ENCODE results near the gene MYBPH. TPM values are rescaled to one million over a fixed set of nuclear protein-coding genes. Genes with fewer than 3 reads are reported as not detected.
A peak's percentile ranks its signal among the peaks of the same experiment; 100 is the strongest.

MYBPH gene
- total RNA-seq, 1 donor from 2014 or later, result not detected

DNA sequence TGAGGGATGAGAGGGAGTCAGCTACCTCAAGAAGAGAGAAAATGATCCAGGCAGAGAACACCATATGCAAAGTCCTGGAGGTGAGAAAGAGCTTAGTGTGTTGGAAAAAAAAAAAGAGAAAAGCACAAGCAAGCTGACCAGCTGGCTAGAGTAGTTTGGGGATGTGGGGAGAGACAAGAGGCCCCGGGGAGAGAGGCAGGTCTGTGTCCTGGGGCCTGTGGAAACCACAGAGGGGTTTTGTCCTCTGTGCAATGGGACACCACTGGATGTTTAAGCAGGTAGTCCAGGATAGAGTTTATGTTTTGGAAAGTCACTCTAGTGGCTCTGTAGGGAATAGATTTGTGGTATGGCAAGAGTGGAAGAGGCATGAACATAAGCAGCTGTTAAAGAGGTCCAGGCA is 25.3 kb upstream of the MYBPH start:
- Histone ChIP-seq H3K4me2 (ENCODE audit: low read length) (no peak overlapping the region), H3K79me2 (ENCODE audit: insufficient read depth, low read length) (no peaks in the 10 kb centered on the region), H3K27me3 (ENCODE audit: insufficient read depth, low read length) (no peaks in the 10 kb centered on the region), H3K9ac (ENCODE audit: low read length) (no peak overlapping the region), H3K4me1 (ENCODE audit: insufficient read depth, low read length) (peaks cover 29% of the 10 kb centered on the region), H3K36me3 (ENCODE audit: insufficient read depth, low read length) (no peaks in the 10 kb centered on the region), H3K9me3 (ENCODE audit: insufficient read depth, low read depth, low read length) (no peaks in the 10 kb centered on the region), H2AFZ (ENCODE audit: low read depth, low read length) (no peak overlapping the region), H4K20me1 (ENCODE audit: insufficient read depth, low read length) (no peaks in the 10 kb centered on the region), H3K27ac (ENCODE audit: low read depth, low read length) (no peak overlapping the region), H3K4me3 (ENCODE audit: insufficient read depth, low read depth, low read length) (no peak overlapping the region)
- Mint-ChIP-seq H3K4me3 (ENCODE audit: unreplicated experiment) (peak overlapping the region; percentile 11), H3K36me3 (ENCODE audit: low read depth, unreplicated experiment) (no peaks in the 10 kb centered on the region), H3K27ac (ENCODE audit: unreplicated experiment) (no peak overlapping the region), H3K4me1 (ENCODE audit: low read depth, unreplicated experiment) (peaks cover 43% of the 10 kb centered on the region), H3K9me3 (ENCODE audit: unreplicated experiment) (peaks cover 10% of the 10 kb centered on the region), H3K27me3 (ENCODE audit: low read depth, unreplicated experiment) (peaks cover 7% of the 10 kb centered on the region)
- DNase-seq (ENCODE audit: low read depth) (no peak), FAIRE-seq (no peak)
- no peak for TF ChIP-seq CTCF (IDR thresholded peaks at IDR 0.05; ENCODE audit: insufficient read depth, low read depth, low read length)

- peak overlapping the region; percentile 1 for H3K27ac Mint-ChIP-seq (ENCODE audit: unreplicated experiment)
Observed at GRCh38 chr1:203199816-203200571, 24.4 kb upstream of the MYBPH start.

More at GRCh38 chr1:203199816-203200571, 24.4 kb upstream of the MYBPH start:
- peak; percentile 79 for DNase-seq (ENCODE audit: low read depth)
- no peak overlapping the region for H3K4me3 ChIP-seq (ENCODE audit: insufficient read depth, low read depth, low read length)
- TF ChIP-seq CTCF (IDR thresholded peaks at IDR 0.05; ENCODE audit: insufficient read depth, low read depth, low read length) (no peak), EZH2 (IDR thresholded peaks at IDR 0.05; ENCODE audit: insufficient read depth, low read length) (no peak)
- no peak overlapping the region for H3K27ac ChIP-seq (ENCODE audit: low read depth, low read length)
- H3K4me1 ChIP-seq (ENCODE audit: insufficient read depth, low read length), result peaks cover 29% of the 10 kb centered on the region
- no peaks in the 10 kb centered on the region for H3K9me3 ChIP-seq (ENCODE audit: insufficient read depth, low read depth, low read length)
- H3K36me3 ChIP-seq (ENCODE audit: insufficient read depth, low read length), result no peaks in the 10 kb centered on the region
- H2AFZ ChIP-seq (ENCODE audit: low read depth, low read length), result no peak overlapping the region
- no peaks in the 10 kb centered on the region for H3K36me3 Mint-ChIP-seq (ENCODE audit: low read depth, unreplicated experiment)
- peak overlapping the region; percentile 8 for H3K4me2 ChIP-seq (ENCODE audit: low read length)
- FAIRE-seq, result peak; percentile 55
- no peak overlapping the region for H3K9ac ChIP-seq (ENCODE audit: low read length)
- H4K20me1 ChIP-seq (ENCODE audit: insufficient read depth, low read length), result no peaks in the 10 kb centered on the region
- no peak overlapping the region for H3K4me3 Mint-ChIP-seq (ENCODE audit: unreplicated experiment)
- no peaks in the 10 kb centered on the region for H3K27me3 ChIP-seq (ENCODE audit: insufficient read depth, low read length)
- H3K4me1 Mint-ChIP-seq (ENCODE audit: low read depth, unreplicated experiment), result peaks cover 50% of the 10 kb centered on the region
- H3K9me3 Mint-ChIP-seq (ENCODE audit: unreplicated experiment), result peaks cover 10% of the 10 kb centered on the region
- no peaks in the 10 kb centered on the region for H3K79me2 ChIP-seq (ENCODE audit: insufficient read depth, low read length)
- peaks cover 7% of the 10 kb centered on the region for H3K27me3 Mint-ChIP-seq (ENCODE audit: low read depth, unreplicated experiment)

Data from astrocyte (in vitro differentiated cells and primary cell).